ENCODE data around the gene PSMD9.

- TF ChIP-seq CTCF (IDR thresholded peaks at IDR 0.05 in 8 of 11, conservative IDR thresholded peaks at IDR 0.05 in 3 of 11) = no peak
- TF ChIP-seq POLR2A (IDR thresholded peaks at IDR 0.05) = no peak
- no peak for TF ChIP-seq POLR2AphosphoS5 (IDR thresholded peaks at IDR 0.05)
Observed at GRCh38 chr12:121921066-121921465, 32.5 kb downstream of the PSMD9 start.
